ENCODE measurements around the gene TEX19. TPM values are rescaled to one million over a fixed set of nuclear protein-coding genes. Genes with fewer than 3 reads are reported as not detected.
"Not testable (repeated sequence)": the region's sequence is repeated elsewhere in the genome, so short reads cannot be mapped to it uniquely, and the experiment has no call there.

Gene TEX19
- total and polyA plus RNA-seq, 3 donors from 2014 or later = 21.9 to 37.8 (median 31.2) TPM

DNA sequence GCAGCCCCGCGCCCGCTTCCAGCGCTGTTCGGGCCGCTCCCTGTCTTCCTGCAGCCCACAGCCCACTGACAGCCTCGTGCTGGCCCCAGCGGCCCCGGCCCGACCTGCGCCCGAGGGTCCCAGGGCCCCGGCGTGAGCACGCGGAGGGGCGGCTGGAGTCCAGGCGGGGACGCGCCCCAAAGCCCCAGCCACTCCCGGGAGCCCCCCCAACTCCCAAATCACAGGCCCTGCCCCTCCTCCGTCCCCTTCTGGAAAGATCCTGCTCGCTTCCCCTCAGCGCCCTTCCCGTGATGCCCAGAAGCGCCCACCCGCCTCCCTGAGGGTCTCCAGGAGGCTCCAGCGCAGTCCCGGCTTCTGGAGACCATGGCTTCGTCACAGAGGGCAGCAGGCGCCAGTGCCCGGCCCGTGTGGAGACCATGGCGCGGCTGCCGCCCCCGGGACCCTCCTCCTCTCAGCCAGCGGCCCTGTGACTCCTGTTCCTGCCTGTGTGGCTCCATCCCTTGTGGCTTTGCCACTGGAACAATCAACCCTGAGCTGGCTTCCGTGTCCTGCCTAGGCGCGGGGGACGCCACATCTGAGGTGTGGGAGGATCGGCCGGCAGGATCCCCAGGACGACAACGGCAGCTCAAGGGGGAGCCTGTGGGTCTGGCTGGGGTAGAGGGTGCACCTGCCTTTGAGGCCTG lies 16.5 kb downstream of the TEX19 start:
- intact Hi-C loops (cut with DNase I; ENCODE audit: low total_unique reads) = no loop called here
- 45 to 60% methylated on average over 1 to 43 of the region's 46 CpGs for WGBS, 2 donors
- DNase-seq = no peak
- H3K4me3 ChIP-seq = peak overlapping the region in 1 of 2 donors; percentile 1
- no peak overlapping the region for H3K27ac ChIP-seq
- no peaks in the 10 kb centered on the region for H3K36me3 ChIP-seq (ENCODE audit: low read depth, missing control alignments)
- no peaks in the 10 kb centered on the region for H3K27me3 ChIP-seq
- no peaks in the 10 kb centered on the region for H3K4me1 ChIP-seq
- no peaks in the 10 kb centered on the region for H3K9me3 ChIP-seq
- TF ChIP-seq, protein P1, sequence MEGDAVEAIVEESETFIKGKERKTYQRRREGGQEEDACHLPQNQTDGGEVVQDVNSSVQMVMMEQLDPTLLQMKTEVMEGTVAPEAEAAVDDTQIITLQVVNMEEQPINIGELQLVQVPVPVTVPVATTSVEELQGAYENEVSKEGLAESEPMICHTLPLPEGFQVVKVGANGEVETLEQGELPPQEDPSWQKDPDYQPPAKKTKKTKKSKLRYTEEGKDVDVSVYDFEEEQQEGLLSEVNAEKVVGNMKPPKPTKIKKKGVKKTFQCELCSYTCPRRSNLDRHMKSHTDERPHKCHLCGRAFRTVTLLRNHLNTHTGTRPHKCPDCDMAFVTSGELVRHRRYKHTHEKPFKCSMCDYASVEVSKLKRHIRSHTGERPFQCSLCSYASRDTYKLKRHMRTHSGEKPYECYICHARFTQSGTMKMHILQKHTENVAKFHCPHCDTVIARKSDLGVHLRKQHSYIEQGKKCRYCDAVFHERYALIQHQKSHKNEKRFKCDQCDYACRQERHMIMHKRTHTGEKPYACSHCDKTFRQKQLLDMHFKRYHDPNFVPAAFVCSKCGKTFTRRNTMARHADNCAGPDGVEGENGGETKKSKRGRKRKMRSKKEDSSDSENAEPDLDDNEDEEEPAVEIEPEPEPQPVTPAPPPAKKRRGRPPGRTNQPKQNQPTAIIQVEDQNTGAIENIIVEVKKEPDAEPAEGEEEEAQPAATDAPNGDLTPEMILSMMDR (IDR thresholded peaks at IDR 0.05) = no peak
- TF ChIP-seq POLR2A (IDR thresholded peaks at IDR 0.05) = no peak

DNA sequence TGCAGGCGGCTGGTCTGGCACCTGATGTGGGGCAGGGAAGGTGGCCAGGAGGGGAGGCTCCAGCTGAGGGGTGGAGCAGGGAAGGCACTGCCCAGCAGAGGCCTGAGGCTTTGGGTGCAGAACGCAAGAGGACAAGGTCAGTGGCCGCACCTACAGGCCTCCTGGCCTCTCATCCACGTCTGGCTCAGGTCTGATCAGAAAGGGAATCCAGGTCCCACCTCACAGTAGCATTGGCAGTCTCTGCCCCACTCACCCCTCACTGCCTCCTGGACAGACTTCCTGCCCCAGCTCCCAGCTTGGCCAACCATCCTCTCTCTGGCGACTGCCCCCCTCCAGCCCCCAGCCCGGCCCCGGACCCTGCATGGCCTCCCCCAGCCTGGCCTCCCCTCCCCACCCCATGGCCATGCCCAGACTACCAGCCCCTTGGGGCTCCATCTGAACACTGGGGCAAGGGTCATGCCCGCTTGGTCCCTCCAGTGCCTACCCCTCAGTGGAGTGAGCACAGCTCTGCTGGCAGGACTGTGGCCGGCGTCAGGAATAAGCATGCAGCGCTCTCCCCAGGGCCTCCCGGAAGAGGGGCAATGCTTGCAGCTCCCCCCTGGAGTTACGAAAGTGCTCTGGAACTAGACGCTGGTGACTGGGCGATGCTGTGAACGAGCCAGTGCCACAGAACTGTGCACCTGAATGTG lies 17.1 kb downstream of the TEX19 start:
- H3K9me3 ChIP-seq = no peaks in the 10 kb centered on the region
- no peak overlapping the region for H3K4me3 ChIP-seq
- no peaks in the 10 kb centered on the region for H3K36me3 ChIP-seq (ENCODE audit: low read depth, missing control alignments)
- no peak for DNase-seq
- WGBS, 2 donors = 82 to 86% methylated on average over 12 to 16 of the region's 16 CpGs
- no peak overlapping the region for H3K27ac ChIP-seq
- H3K27me3 ChIP-seq = no peaks in the 10 kb centered on the region
- TF ChIP-seq, protein P1 (IDR thresholded peaks at IDR 0.05) = no peak
- intact Hi-C loops (cut with DNase I; ENCODE audit: low total_unique reads) = no loop called here
- H3K4me1 ChIP-seq = no peaks in the 10 kb centered on the region

DNA sequence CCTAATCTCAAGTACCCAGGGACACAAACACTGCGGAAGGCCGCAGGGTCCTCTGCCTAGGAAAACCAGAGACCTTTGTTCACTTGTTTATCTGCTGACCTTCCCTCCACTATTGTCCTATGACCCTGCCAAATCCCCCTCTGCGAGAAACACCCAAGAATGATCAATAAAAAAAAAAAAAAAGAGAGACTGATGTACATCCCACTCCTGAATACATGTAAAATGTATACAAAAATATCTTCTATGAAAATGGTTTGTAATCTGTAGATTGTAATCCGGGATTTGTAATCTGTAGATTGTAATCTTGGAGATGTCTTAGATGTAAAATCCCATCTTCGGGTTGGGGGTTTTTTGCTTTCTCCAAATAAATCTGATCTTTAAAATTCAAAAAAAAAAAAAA lies 18.2 kb downstream of the TEX19 start:
- intact Hi-C loops (cut with DNase I; ENCODE audit: low total_unique reads); H3K27ac ChIP-seq; H3K4me3 ChIP-seq; H3K36me3 ChIP-seq (ENCODE audit: low read depth, missing control alignments); H3K4me1 ChIP-seq; H3K27me3 ChIP-seq; H3K9me3 ChIP-seq; DNase-seq: not testable (repeated sequence)
- WGBS, 2 donors = 60 to 73% methylated on average over 3 of the region's 5 CpGs

DNA sequence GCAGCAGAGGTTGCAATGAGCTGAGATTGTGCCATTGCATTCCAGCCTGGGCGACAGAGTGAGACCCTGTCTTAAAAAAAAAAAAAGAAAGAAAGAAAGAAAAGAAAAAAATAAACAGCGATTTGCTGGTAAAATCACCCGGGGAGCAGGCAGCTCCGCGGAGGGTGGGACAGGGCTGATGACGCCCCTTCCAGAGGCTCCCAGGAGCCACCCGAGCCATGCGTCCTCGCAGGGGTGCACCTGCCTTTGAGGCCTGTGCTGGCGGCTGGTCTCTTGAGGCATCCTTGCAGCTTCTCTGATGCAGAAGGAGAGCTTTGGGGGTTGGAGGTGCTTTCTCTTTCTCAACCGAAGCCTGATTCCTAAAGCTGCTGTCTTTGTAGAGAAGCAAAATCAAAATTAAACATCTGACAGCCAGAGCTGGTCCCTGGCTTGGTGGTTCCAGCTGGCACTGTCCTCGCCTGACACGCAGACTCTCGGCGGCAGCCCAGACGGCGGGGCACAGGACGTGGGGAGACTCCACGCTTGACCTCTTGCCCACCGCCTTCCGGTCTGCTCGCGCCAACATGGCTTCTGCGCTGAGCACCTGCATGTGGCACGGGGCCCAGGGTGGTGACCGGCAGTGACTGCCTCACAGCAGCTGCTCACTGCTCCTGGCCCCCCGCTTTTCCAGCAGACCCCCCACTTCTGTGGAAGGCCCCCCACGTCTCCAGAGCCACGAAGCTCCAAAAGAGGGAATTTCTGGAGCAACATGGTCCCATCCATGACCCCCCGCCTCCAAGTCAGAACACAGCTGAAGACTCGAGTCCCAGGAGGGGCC lies 19.1 kb downstream of the TEX19 start:
- H3K27me3 ChIP-seq = no peaks in the 10 kb centered on the region
- no peaks in the 10 kb centered on the region for H3K9me3 ChIP-seq
- WGBS, 2 donors = 76 to 87% methylated on average over 27 to 31 of the region's 31 CpGs
- DNase-seq = no peak
- H3K4me3 ChIP-seq = no peak overlapping the region
- no peaks in the 10 kb centered on the region for H3K4me1 ChIP-seq
- intact Hi-C loops (cut with DNase I; ENCODE audit: low total_unique reads) = no loop called here
- no peak overlapping the region for H3K27ac ChIP-seq
- TF ChIP-seq, protein P1 (IDR thresholded peaks at IDR 0.05) = no peak
- TF ChIP-seq POLR2A (IDR thresholded peaks at IDR 0.05) = no peak
- H3K36me3 ChIP-seq (ENCODE audit: low read depth, missing control alignments) = no peaks in the 10 kb centered on the region

DNA sequence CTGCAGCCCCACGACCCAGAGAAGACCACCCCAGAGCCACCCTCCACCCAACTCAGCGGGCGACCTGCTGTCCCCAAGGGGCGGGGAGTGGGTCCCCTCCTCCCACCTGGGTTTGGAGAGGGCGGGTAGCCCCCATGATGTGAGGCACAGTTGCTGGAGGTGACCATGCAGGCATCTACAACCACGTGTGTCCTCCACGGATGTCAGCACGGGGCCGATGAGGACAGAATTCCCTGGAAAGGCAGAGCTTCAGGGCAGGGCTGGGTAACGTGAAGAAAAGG lies 19.6 kb downstream of the TEX19 start:
- H3K27ac ChIP-seq = no peak overlapping the region
- no peak overlapping the region for H3K4me3 ChIP-seq
- WGBS, 2 donors = 80 to 84% methylated on average over 9 to 10 of the region's 10 CpGs
- H3K4me1 ChIP-seq = no peaks in the 10 kb centered on the region
- no peaks in the 10 kb centered on the region for H3K36me3 ChIP-seq (ENCODE audit: low read depth, missing control alignments)
- H3K9me3 ChIP-seq = no peaks in the 10 kb centered on the region
- H3K27me3 ChIP-seq = no peaks in the 10 kb centered on the region
- intact Hi-C loops (cut with DNase I; ENCODE audit: low total_unique reads) = no loop called here
- no peak for DNase-seq
- TF ChIP-seq POLR2A (IDR thresholded peaks at IDR 0.05) = no peak
- TF ChIP-seq, protein P1 (IDR thresholded peaks at IDR 0.05) = no peak
